Brain pericyte (primary cell): ENCODE results near the gene ARHGDIG.

Source experiments
- DNase-seq: peaks from one replicate; pipeline ENCODE4 v3.0.0-alpha.2; 2012; ENCODE audit warnings: low read depth, low spot score

Gene ARHGDIG

GRCh38 chr16:296806-297510 lies 16.6 kb downstream of the ARHGDIG start:
- no peak for DNase-seq

GRCh38 chr16:297832-298231 lies 17.4 kb downstream of the ARHGDIG start:
- DNase-seq = no peak

- DNase-seq = no peak
Observed at GRCh38 chr16:301235-301634, 20.8 kb downstream of the ARHGDIG start.

GRCh38 chr16:301950-302349 lies 21.6 kb downstream of the ARHGDIG start:
- no peak for DNase-seq

DNA sequence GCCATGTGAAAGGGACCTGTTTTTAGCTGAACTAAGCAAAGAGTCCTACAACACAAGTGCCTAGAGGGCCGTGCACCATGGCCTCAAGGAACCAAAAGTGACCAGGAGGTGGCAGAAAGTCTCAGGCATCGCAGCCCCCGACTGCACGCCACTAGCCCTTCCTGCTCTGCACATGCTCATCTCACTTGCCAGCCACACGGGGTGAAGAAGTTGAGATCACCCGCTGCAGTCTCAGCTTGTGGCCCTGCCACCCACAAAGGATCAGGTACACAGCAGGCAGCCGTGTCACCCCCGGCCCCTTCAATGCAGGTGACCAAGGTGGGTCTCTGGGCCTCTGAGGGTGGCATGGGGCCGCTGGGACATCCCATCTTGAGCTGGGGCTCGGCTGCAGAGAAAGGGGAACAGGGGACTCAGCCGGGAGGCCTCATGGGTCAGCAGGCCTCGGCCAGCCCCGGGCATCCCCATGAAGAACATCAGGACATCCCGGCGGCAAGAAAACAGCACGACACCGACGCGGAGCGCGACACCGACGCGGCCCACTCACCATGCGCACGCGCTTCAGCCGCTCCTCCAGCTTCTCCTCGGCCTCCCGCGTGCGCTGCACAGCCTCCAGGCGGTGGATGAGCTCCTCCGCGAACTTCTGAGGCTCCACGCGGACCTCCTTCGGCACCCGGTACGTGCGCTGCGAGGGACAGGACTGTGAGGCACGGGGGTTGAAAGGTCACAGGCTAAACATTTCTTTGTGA lies 23.5 kb downstream of the ARHGDIG start:
- DNase-seq = no peak

DNA sequence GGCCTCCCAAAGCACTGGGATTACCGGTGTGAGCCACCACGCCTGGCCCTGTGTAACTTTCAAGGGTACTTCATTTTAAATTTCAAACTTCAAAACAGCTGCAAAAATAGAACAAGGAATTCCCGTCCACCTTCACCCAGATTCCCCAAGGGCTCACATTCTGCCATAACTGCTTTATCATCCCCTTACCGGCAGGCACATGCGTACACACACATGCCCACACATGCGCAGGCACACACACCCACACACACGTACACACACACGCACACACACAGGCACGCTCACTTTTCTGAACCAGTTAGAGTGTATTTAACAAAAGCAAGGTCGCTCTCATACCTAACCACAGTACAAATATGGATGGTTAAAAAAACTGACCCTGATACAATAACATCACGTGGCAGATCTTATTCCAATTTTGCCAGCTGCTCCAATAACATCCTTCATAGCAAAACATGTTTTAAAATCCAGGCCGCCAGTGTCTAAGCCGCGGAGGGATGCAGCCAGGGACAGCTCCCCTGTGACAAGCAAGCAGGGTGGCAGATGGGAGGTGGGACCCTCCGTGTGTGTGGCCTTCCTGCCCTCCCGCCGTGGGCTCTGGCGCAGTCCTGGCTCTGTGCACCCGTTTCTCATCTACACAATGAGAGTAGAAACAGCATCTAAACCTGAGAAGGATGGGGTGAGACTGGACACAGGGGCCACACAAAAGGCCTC lies 25.7 kb downstream of the ARHGDIG start:
- DNase-seq = no peak

DNA sequence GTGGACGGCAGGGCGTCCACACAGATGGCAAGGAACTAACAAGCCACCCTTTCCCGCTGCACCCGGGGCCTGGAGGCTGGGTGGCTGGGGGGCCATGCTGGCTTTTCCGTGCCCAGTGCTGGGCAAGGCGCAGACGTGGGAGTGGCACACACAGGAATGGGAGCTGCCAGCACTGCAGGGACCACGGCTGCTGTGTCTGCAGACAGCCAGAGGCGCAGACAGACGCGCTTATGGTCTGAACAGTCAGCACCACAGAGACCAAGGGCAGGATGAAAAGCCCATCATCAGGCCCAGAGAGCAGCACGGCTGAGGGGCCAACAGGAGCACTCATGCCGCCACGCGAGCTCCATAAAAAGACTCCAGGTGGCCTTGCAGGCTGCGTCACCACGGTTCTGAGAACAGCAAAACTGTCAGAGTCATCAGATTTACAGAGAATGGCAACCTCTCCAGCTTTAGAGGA lies 26.6 kb downstream of the ARHGDIG start:
- no peak for DNase-seq

- DNase-seq = no peak
Observed at GRCh38 chr16:307691-308312, 27.4 kb downstream of the ARHGDIG start.

GRCh38 chr16:309476-309875 lies 29.1 kb downstream of the ARHGDIG start:
- no peak for DNase-seq

GRCh38 chr16:311725-312124 lies 31.3 kb downstream of the ARHGDIG start:
- DNase-seq = no peak

DNA sequence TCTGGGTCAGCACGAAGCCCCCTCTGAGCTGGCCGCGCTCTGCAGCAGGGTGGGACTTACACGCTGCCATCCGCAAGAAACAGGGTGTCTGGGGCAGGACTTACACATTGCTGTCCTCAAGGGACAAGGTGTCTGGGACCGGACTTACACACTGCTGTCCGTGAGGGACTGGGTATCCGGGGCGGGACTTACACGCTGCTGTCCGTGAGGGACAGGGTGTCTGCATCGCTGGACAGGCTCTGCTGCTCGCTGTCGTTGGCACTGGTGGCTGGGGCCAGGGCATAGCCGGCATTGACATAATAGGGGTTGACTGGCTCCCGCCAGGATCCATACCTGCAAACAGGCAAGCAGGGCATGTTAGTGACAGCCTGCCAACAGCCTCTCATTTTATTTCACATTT lies 34.0 kb downstream of the ARHGDIG start:
- no peak for DNase-seq

- DNase-seq = no peak
Observed at GRCh38 chr16:314795-315299, 34.5 kb downstream of the ARHGDIG start.

DNA sequence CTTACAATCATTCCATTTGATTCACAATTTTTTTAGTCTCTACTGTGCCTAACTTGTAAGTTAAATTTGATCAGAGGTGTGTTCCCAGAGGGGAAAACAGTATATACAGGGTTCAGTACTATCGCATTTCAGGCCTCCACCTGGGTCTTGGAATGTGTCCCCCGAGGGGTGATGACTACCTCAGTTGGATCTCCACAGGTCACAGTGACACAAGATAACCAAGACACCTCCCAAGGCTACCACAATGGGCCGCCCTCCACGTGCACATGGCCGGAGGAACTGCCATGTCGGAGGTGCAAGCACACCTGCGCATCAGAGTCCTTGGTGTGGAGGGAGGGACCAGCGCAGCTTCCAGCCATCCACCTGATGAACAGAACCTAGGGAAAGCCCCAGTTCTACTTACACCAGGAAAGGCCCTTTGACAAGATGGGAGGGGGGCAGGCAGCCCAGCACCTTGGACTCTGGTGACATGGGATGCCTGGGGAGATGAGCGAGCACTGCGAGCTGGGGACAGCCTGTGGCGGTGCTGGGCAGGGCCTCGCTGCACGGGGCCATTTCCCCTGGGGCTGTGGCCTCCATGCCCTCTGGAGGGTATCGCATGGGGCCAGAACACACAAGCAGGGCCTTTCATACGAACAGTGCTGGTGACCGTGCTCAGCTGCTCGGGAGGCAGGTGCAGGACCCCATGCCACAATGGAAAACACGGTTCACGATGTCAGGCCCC lies 36.5 kb downstream of the ARHGDIG start:
- no peak for DNase-seq

- DNase-seq = no peak
Observed at GRCh38 chr16:317583-317982, 37.2 kb downstream of the ARHGDIG start.

- DNase-seq = no peak
Observed at GRCh38 chr16:318628-319027, 38.2 kb downstream of the ARHGDIG start.

DNA sequence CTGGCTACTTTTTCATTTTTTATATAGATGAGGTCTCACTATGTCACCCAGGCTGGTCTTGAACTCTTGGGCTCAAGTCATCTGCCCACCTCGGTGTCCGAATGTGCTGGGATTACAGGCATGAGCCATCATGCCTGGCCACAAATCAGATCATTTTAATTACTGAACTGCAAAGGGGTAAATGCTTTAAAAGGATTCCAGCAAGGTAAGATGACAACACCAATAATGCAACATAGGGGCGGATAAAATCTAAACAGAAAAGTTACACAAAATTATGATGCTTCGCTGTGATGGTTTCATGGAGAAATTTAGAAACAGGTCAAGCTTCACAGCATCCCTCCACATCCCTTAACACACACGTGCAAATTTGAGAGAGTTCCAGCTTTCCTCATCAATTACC lies 39.8 kb downstream of the ARHGDIG start:
- no peak for DNase-seq

DNA sequence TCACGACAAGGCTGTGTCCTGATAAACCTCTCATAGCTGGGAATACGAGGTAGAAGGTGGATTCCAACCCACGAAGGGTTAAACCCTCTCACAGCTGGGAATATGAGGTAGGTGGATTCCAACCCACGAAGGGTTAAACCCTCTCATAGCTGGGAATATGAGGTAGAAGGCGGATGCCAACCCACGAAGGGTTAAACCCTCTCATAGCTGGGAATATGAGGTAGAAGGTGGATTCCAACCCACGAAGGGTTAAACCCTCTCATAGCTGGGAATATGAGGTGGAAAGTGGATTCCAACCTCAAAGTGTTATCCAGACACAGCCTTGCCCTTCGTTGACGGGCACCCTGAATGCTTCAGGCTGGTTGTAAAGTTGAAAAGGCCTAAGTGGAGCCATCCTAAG lies 41.1 kb downstream of the ARHGDIG start:
- DNase-seq = no peak

DNA sequence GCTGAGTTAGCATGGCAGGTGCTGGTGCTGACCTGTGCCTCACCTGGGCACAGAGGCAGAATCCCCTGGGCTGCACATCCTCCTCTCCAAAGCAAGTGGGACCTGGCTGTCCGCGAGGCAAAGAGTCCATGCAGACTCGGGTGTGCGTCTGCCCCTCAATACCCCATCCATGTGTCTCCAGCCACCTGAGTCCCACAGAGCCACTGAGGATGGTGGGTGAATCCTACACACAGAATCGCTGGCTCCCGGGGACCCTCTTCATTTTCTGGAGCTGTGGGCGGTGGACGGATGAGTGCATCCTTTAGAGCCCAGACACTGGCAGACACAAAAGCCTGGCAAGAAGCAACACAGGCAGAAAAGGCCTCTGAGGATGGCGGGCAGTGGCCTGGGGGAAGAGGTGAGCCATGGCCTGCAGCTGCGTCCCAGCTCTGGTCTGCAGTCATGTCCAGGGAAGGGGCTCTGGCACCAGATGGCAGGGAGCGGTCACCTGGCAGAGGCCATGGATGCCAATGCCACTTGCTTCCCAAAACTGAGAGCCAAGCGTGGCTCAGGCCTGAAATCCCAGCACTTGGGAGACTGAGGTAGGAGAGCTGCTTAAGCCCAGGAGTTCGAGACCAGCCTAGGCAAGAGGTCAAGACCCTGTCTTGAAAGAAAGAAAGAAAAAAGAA lies 42.2 kb downstream of the ARHGDIG start:
- DNase-seq = no peak

DNA sequence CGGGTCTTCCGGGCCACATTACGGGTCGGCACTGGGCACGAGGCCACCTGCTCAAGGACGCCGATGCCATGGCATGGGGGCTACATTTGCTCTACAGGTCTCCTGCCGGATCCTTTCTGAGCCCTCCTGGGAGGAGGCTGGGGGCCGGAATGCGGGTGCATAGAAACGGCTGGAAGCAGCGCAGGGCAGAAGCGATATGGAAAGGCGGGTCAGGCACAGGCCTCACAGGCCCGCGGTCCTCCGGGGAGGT lies 43.7 kb downstream of the ARHGDIG start:
- no peak for DNase-seq

GRCh38 chr16:324451-325334 lies 44.3 kb downstream of the ARHGDIG start:
- no peak for DNase-seq
